SK-N-SH (cell line): ENCODE results near the gene NAT8L. TPM values are rescaled to one million over a fixed set of nuclear protein-coding genes. Genes with fewer than 3 reads are reported as not detected.

Experiments
- CTCF ChIA-PET: fragments of 300-600, 350-600 bp; formaldehyde crosslinking; extraction: SDS; loops from one replicate; lab custom pipeline; 2021; lab: Yijun Ruan, JAX
- POLR2A ChIA-PET: fragments of 350-600 bp; sonication (Branson Sonifier 250); formaldehyde crosslinking; extraction: SDS; loops from one replicate; lab custom pipeline; 2020; ENCODE audit warnings: antibody characterized with exemption, inconsistent platforms; lab: Yijun Ruan, JAX
- DNase-seq: peaks from one replicate; pipeline ENCODE4 v3.0.0; 2012
- H2AFZ ChIP-seq: fragments of 200-600 bp; sonication (generic); 2 replicates; pipeline ENCODE4 v1.8.1; 2016; ENCODE audit warnings: antibody characterized with exemption, mild to moderate bottlenecking, low read depth
- H3F3A ChIP-seq: fragments of 200-600 bp; sonication (generic); replicated peaks from 2 replicates; pipeline ENCODE3; 2016; ENCODE audit warnings: antibody characterized with exemption, mild to moderate bottlenecking; ENCODE audit not compliant: insufficient read depth
- H3K27ac ChIP-seq, 2 experiments: fragments of 200-500 bp in 1 of 2; fragments of 200-600 bp in 1 of 2; sonication (Bioruptor generic) in 1 of 2; sonication (generic), shearing (Covaris generic) in 1 of 2; 2 replicates each; pipeline versions ENCODE4 v1.5.1 to v1.6.1; 2014 to 2016; ENCODE audit warnings: low read depth in 2 of 2, inconsistent platforms in 1 of 2, low read length in 1 of 2, mild to moderate bottlenecking in 1 of 2, mixed read lengths in 1 of 2
- H3K27me3 ChIP-seq: fragments of 200-600 bp; sonication (generic), shearing (Covaris generic); 2 replicates; pipeline ENCODE4 v1.6.1; 2016; ENCODE audit warnings: mixed run types; ENCODE audit not compliant: insufficient read depth
- H3K36me3 ChIP-seq, 2 experiments: fragments of 200-500 bp in 1 of 2; fragments of 200-600 bp in 1 of 2; sonication (Bioruptor generic) in 1 of 2; sonication (generic) in 1 of 2; replicated peaks in 1 of 2; 2 replicates each; pipeline versions ENCODE3 to v1.5.1; 2014 to 2016; ENCODE audit warnings: low read length in 1 of 2, mild to moderate bottlenecking in 1 of 2; ENCODE audit not compliant: insufficient read depth in 2 of 2, control insufficient read depth in 1 of 2
- H3K4me1 ChIP-seq, 2 experiments: fragments of 200-500 bp in 1 of 2; fragments of 200-600 bp in 1 of 2; sonication (Bioruptor generic) in 1 of 2; sonication (generic), shearing (Covaris generic) in 1 of 2; 2 replicates each; pipeline versions ENCODE4 v1.5.1 to v1.6.1; 2014 to 2016; ENCODE audit warnings: low read depth in 1 of 2, low read length in 1 of 2, mixed run types in 1 of 2; ENCODE audit not compliant: insufficient read depth in 2 of 2, control insufficient read depth in 1 of 2
- H3K4me2 ChIP-seq: fragments of 200-600 bp; sonication (generic), shearing (Covaris generic); 2 replicates; pipeline ENCODE4 v1.6.1; 2017; ENCODE audit warnings: mixed run types
- H3K4me3 ChIP-seq, 2 experiments: fragments of 200-500 bp in 1 of 2; fragments of 200-600 bp in 1 of 2; sonication (Bioruptor generic) in 1 of 2; sonication (generic), shearing (Covaris generic) in 1 of 2; 2 replicates each; pipeline versions ENCODE4 v1.5.1 to v1.8.1; 2014 to 2016; ENCODE audit warnings: low read depth in 2 of 2, inconsistent platforms in 1 of 2, low read length in 1 of 2, mild to moderate bottlenecking in 1 of 2, mixed read lengths in 1 of 2, moderate library complexity in 1 of 2
- H3K79me2 ChIP-seq: fragments of 200-600 bp; sonication (generic); 2 replicates; pipeline ENCODE4 v1.8.1; 2017; ENCODE audit warnings: mild to moderate bottlenecking; ENCODE audit not compliant: insufficient read depth
- H3K9ac ChIP-seq: fragments of 200-600 bp; sonication (generic); 2 replicates; pipeline ENCODE4 v1.6.1; 2017; ENCODE audit warnings: mixed run types
- H3K9me2 ChIP-seq: fragments of 200-600 bp; sonication (generic); 2 replicates; pipeline ENCODE4 v1.6.1; 2017; ENCODE audit warnings: mixed run types
- H3K9me3 ChIP-seq: fragments of 200-600 bp; sonication (generic); 2 replicates; pipeline ENCODE4 v1.6.1; 2017; ENCODE audit warnings: mixed run types, mild to moderate bottlenecking, moderate library complexity
- H4K20me1 ChIP-seq: fragments of 200-600 bp; sonication (generic); 2 replicates; pipeline ENCODE4 v1.6.1; 2017; ENCODE audit warnings: mild to moderate bottlenecking, mixed run types; ENCODE audit not compliant: insufficient read depth
- CHD2 ChIP-seq: fragments of 150-350 bp; IDR thresholded peaks from 2 replicates; pipeline ENCODE4 v1.6.1; 2018; ENCODE audit warnings: low read length; ENCODE audit not compliant: partially characterized antibody
- EZH2phosphoT487 ChIP-seq: fragments of 200-600 bp; sonication (generic); IDR thresholded peaks from 2 replicates; pipeline ENCODE4 v1.6.1; 2017; ENCODE audit warnings: low read depth, mixed run types, mild to moderate bottlenecking, antibody characterized with exemption, moderate library complexity, borderline replicate concordance
- FOSL2 ChIP-seq: IDR thresholded peaks from 2 replicates; pipeline ENCODE4 v1.4.0; 2012; ENCODE audit warnings: low read depth, mild to moderate bottlenecking, moderate library complexity, borderline replicate concordance
- FOXJ3 ChIP-seq: sonication (generic); formaldehyde crosslinking; IDR thresholded peaks from 2 replicates; pipeline ENCODE4 v1.5.1; 2020; ENCODE audit warnings: mild to moderate bottlenecking, missing genetic modification reagents
- FOXM1 ChIP-seq: IDR thresholded peaks from 2 replicates; pipeline ENCODE4 v1.4.0; 2012; ENCODE audit warnings: low read depth, mild to moderate bottlenecking
- JUND ChIP-seq: IDR thresholded peaks from 2 replicates; pipeline ENCODE4 v1.4.0; 2012
- MEF2A ChIP-seq: IDR thresholded peaks from 2 replicates; pipeline ENCODE4 v1.4.0; 2012; ENCODE audit warnings: low read depth, borderline replicate concordance
- NRF1 ChIP-seq: IDR thresholded peaks from 2 replicates; pipeline ENCODE4 v1.6.1; 2012; ENCODE audit warnings: low read depth, mild to moderate bottlenecking, low read length
- POLR2AphosphoS5 ChIP-seq: IDR thresholded peaks from 2 replicates; pipeline ENCODE4 v1.6.1; 2012; ENCODE audit warnings: low read depth, low read length
- RCOR1 ChIP-seq: fragments of 150-350 bp; IDR thresholded peaks from 2 replicates; pipeline ENCODE4 v1.6.1; 2017; ENCODE audit warnings: antibody characterized with exemption, low read length
- TCF12 ChIP-seq: IDR thresholded peaks from 2 replicates; pipeline ENCODE4 v1.4.0; 2012
- TEAD4 ChIP-seq: IDR thresholded peaks from 2 replicates; pipeline ENCODE4 v1.4.0; 2012; ENCODE audit warnings: mild to moderate bottlenecking, borderline replicate concordance; ENCODE audit not compliant: insufficient read depth
- WGBS: methylation state at CpG from one replicate; pipeline ENCODE4 v1.1.6; 2017; ENCODE audit warnings: low lambda C conversion rate; 5-methylcytosine and 5-hydroxymethylcytosine counted together
- polyA plus RNA-seq, 3 experiments: library from polyadenylated mRNA; depleted of rRNA; stranded (reverse); fragments of >200 nt; gene quantifications; 2 replicates each; pipeline ENCODE4 v1.2.3, GENCODE V29; 2012
- TF ChIP-seq, protein P1 (sequence below): fragments of 200-600 bp; sonication (generic); IDR thresholded peaks from 2 replicates; pipeline ENCODE4 v1.6.1; 2017; ENCODE audit warnings: antibody characterized with exemption, mild to moderate bottlenecking, moderate library complexity
- TF ChIP-seq, protein P2 (sequence below): fragments of 150-350 bp; IDR thresholded peaks from 2 replicates; pipeline ENCODE4 v1.6.1; 2016; ENCODE audit warnings: mild to moderate bottlenecking, low read depth, low read length
- TF ChIP-seq, protein P3 (sequence below): IDR thresholded peaks from 2 replicates; pipeline ENCODE4; 2012
- TF ChIP-seq, protein P4 (sequence below): IDR thresholded peaks from 2 replicates; pipeline ENCODE4 v1.4.0; 2012; ENCODE audit warnings: low read depth, borderline replicate concordance

The NAT8L gene
- polyA plus RNA-seq, 1 of the 3 experiments (the other 2 are of a cell fraction), result 0.43 TPM

DNA sequence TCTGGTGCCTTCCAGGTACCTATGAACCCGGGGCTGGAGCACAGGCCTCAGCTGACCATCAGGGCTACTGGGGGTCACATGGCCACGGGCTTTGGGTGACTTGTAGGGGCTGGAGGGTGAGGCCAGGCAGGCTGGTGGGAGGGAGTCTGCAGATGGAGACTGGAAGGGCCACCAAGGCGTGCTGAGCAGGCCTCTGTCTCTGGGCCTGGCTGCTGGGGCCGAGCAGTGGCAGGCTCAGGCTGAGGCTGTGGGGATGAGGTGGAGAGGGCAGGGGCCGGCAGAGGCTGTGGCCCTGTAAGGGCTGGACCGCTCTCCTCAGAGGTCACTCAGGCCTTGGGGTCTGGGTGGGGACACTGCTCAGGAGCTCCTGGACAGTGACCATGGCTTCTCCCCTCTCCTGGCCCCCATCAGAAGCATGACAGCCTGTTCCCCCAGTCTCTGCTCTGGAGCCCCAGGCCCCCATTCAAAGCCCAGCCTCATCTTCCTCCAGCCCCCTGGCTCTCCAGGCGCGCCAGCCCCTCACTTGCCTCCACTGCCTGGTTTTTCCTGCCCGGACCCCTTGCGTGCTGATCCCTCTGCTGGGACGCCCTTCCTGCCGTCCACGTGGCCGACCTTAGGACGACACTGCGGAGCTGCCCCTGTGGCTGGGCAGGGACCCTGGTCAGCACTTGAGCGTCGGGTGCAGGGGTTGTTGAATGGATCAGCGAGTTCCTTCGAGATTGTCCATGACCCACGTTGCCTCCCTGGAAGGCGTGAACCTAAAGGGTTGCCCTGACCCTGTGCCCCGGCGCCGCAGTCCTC is 11.1 kb upstream of the NAT8L start:
- H3K4me3 ChIP-seq, result no peak overlapping the region
- H3K36me3 ChIP-seq, result no peaks in the 10 kb centered on the region
- H2AFZ ChIP-seq, result no peak overlapping the region
- H3K9ac ChIP-seq, result no peak overlapping the region
- H3K9me3 ChIP-seq, result no peaks in the 10 kb centered on the region
- POLR2A ChIA-PET, result no interaction called here
- peaks cover 8% of the 10 kb centered on the region for H3F3A ChIP-seq
- H3K9me2 ChIP-seq, result no peaks in the 10 kb centered on the region
- peaks cover 1% of the 10 kb centered on the region; the same call in 1 of the 2 replicates for H3K79me2 ChIP-seq
- H3K27me3 ChIP-seq, result no peaks in the 10 kb centered on the region
- no peak for DNase-seq
- no peak overlapping the region for H3K4me2 ChIP-seq
- no peak overlapping the region for H3K27ac ChIP-seq
- TF ChIP-seq MEF2A (no peak), JUND (no peak), TCF12 (no peak), POLR2AphosphoS5 (no peak), RCOR1 (no peak), FOXM1 (no peak)
- TF ChIP-seq, protein P1, sequence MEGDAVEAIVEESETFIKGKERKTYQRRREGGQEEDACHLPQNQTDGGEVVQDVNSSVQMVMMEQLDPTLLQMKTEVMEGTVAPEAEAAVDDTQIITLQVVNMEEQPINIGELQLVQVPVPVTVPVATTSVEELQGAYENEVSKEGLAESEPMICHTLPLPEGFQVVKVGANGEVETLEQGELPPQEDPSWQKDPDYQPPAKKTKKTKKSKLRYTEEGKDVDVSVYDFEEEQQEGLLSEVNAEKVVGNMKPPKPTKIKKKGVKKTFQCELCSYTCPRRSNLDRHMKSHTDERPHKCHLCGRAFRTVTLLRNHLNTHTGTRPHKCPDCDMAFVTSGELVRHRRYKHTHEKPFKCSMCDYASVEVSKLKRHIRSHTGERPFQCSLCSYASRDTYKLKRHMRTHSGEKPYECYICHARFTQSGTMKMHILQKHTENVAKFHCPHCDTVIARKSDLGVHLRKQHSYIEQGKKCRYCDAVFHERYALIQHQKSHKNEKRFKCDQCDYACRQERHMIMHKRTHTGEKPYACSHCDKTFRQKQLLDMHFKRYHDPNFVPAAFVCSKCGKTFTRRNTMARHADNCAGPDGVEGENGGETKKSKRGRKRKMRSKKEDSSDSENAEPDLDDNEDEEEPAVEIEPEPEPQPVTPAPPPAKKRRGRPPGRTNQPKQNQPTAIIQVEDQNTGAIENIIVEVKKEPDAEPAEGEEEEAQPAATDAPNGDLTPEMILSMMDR, result no peak
- TF ChIP-seq, protein P2, sequence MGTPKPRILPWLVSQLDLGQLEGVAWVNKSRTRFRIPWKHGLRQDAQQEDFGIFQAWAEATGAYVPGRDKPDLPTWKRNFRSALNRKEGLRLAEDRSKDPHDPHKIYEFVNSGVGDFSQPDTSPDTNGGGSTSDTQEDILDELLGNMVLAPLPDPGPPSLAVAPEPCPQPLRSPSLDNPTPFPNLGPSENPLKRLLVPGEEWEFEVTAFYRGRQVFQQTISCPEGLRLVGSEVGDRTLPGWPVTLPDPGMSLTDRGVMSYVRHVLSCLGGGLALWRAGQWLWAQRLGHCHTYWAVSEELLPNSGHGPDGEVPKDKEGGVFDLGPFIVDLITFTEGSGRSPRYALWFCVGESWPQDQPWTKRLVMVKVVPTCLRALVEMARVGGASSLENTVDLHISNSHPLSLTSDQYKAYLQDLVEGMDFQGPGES, result no peak
- whole genome bisulfite sequencing, result 93% methylated on average over 15 of the region's 25 CpGs
- H3K4me1 ChIP-seq, result peaks cover 0 to 3% of the 10 kb centered on the region in 2 experiments; a peak in 1 of 4 replicates
- H4K20me1 ChIP-seq, result peaks cover 5% of the 10 kb centered on the region; the same call in 1 of the 2 replicates
- CTCF ChIA-PET, result interaction anchor here (0.8 to 2.5 kb wide), 2 partner anchors 15 to 39 kb away, joined by 3 to 6 read pairs; no protein-coding TSS in a partner anchor

DNA sequence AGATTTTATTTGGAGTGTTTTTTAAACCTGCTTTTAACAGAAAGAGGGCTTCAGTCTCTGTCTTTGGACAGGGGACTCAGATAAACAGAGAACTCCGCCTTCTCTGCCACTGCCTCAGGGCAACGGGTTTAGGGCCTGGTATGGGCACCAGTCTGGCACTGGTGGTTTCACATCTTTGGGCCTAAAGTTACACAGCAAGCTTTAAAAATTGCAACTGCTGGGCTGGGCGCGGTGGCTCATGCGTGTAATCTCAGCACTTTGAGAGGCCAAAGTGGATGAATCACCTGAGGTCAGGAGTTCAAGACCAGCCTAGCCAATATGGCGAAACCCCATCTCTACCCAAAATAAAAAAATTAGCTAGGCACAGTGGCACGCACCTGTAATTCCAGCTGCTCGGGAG is 10.3 kb upstream of the NAT8L start:
- Histone ChIP-seq H3K79me2 (no peaks in the 10 kb centered on the region), H3K9me3 (no peaks in the 10 kb centered on the region), H3K36me3 (no peaks in the 10 kb centered on the region), H2AFZ (no peak overlapping the region), H3F3A (peaks cover 8% of the 10 kb centered on the region), H3K4me3 (no peak overlapping the region), H3K4me1 (no peaks in the 10 kb centered on the region), H3K27me3 (no peaks in the 10 kb centered on the region; the same call in 1 of the 2 replicates), H3K9me2 (no peaks in the 10 kb centered on the region), H3K4me2 (no peak overlapping the region), H3K27ac (no peak overlapping the region), H3K9ac (no peak overlapping the region), H4K20me1 (no peaks in the 10 kb centered on the region)
- ChIA-PET POLR2A (no interaction called here), CTCF (interaction anchor here (0.8 to 2.5 kb wide), 2 partner anchors 14 to 40 kb away, joined by 3 to 6 read pairs; no protein-coding TSS in a partner anchor)
- TF ChIP-seq CHD2 (no peak), TEAD4 (no peak), MEF2A (no peak), FOSL2 (no peak), FOXJ3 (CRISPR knock-in tag) (no peak), EZH2phosphoT487 (no peak), FOXM1 (no peak), NRF1 (no peak), JUND (no peak)
- TF ChIP-seq, protein P3, sequence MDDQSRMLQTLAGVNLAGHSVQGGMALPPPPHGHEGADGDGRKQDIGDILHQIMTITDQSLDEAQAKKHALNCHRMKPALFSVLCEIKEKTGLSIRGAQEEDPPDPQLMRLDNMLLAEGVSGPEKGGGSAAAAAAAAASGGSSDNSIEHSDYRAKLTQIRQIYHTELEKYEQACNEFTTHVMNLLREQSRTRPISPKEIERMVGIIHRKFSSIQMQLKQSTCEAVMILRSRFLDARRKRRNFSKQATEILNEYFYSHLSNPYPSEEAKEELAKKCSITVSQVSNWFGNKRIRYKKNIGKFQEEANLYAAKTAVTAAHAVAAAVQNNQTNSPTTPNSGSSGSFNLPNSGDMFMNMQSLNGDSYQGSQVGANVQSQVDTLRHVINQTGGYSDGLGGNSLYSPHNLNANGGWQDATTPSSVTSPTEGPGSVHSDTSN, result no peak
- TF ChIP-seq, protein P1, result no peak
- TF ChIP-seq, protein P4, sequence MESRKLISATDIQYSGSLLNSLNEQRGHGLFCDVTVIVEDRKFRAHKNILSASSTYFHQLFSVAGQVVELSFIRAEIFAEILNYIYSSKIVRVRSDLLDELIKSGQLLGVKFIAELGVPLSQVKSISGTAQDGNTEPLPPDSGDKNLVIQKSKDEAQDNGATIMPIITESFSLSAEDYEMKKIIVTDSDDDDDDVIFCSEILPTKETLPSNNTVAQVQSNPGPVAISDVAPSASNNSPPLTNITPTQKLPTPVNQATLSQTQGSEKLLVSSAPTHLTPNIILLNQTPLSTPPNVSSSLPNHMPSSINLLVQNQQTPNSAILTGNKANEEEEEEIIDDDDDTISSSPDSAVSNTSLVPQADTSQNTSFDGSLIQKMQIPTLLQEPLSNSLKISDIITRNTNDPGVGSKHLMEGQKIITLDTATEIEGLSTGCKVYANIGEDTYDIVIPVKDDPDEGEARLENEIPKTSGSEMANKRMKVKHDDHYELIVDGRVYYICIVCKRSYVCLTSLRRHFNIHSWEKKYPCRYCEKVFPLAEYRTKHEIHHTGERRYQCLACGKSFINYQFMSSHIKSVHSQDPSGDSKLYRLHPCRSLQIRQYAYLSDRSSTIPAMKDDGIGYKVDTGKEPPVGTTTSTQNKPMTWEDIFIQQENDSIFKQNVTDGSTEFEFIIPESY, result no peak
- 82% methylated on average over 8 of the region's 8 CpGs for WGBS
- no peak for DNase-seq
